GM13976 (cell line): ENCODE results near the gene AMZ1.

Experiments used
- DNase-seq: peaks from one replicate; pipeline ENCODE4 v3.0.0; 2012; ENCODE audit warnings: low spot score
- in situ Hi-C: fragments of 300-500 bp; cut with MboI; formaldehyde crosslinking; loops from one replicate; pipeline ENCODE4 v1.12.0; 2022; ENCODE audit warnings: low sequenced_read_pairs, mixed read lengths, inconsistent platforms; ENCODE audit not compliant: unreplicated experiment
- TF ChIP-seq, protein P1 (sequence below): IDR thresholded peaks from 2 replicates; pipeline ENCODE4 v1.5.1; 2012; ENCODE audit warnings: borderline replicate concordance, mild to moderate bottlenecking; ENCODE audit not compliant: insufficient read depth; ENCODE audit errors: extremely low read depth, missing control alignments, control extremely low read depth

AMZ1 gene

GRCh38 chr7:2698581-2699288 is 10.7 kb downstream of the AMZ1 start:
- TF ChIP-seq, protein P1, sequence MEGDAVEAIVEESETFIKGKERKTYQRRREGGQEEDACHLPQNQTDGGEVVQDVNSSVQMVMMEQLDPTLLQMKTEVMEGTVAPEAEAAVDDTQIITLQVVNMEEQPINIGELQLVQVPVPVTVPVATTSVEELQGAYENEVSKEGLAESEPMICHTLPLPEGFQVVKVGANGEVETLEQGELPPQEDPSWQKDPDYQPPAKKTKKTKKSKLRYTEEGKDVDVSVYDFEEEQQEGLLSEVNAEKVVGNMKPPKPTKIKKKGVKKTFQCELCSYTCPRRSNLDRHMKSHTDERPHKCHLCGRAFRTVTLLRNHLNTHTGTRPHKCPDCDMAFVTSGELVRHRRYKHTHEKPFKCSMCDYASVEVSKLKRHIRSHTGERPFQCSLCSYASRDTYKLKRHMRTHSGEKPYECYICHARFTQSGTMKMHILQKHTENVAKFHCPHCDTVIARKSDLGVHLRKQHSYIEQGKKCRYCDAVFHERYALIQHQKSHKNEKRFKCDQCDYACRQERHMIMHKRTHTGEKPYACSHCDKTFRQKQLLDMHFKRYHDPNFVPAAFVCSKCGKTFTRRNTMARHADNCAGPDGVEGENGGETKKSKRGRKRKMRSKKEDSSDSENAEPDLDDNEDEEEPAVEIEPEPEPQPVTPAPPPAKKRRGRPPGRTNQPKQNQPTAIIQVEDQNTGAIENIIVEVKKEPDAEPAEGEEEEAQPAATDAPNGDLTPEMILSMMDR, result no peak
- in situ Hi-C loops, result no loop called here
- peak; percentile 93 for DNase-seq

DNA sequence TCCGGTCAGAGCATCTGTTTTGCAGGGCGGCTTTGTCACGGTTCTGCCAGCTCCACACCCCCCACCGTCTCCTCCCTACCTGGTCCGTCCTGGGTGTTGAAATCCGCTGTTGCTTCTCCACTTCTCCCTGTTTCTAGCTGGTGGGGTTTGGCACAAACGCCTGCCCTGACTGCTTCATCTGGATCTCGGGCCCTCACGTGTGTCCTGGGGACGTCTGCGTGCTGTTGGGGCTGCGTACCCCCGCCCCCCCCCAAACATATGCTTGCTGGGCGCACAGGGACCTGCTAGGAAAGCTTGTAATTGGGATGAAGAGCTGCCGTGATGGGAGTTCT is 11.3 kb downstream of the AMZ1 start:
- in situ Hi-C loops, result no loop called here

DNA sequence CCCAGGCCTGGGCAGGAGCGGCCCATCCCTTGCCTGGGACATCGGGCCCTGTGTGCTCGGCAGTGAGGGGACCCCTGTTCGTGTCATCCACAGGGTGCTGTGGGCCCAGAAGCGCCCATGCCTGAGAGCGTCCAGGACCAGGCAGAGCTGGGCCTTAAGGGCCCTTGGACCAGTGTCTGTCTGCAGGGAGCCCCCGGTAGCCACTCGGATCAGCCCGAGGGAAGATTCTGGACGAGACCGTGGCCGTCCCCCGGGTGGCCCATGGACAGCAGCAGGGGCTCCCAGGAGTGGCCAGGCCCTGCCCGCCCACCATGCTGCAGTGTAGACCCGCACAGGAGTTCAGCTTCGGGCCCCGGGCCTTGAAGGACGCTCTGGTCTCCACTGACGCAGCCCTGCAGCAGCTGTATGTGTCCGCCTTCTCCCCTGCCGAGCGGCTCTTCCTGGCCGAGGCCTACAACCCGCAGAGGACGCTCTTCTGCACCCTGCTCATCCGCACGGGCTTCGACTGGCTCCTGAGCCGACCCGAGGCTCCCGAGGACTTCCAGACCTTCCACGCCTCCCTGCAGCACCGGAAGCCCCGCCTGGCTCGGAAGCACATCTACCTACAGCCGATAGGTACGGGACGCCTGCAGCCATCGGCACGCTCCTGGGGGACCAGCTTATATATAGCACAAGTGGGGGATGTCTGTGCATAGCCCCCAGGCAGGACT is 12.3 kb downstream of the AMZ1 start:
- in situ Hi-C loops, result no loop called here
- no peak for DNase-seq
- TF ChIP-seq, protein P1, result no peak

More for the DNA sequence above, 11.3 kb downstream of the AMZ1 start:
- peak; percentile 63 for DNase-seq
- TF ChIP-seq, protein P1, result no peak

DNA sequence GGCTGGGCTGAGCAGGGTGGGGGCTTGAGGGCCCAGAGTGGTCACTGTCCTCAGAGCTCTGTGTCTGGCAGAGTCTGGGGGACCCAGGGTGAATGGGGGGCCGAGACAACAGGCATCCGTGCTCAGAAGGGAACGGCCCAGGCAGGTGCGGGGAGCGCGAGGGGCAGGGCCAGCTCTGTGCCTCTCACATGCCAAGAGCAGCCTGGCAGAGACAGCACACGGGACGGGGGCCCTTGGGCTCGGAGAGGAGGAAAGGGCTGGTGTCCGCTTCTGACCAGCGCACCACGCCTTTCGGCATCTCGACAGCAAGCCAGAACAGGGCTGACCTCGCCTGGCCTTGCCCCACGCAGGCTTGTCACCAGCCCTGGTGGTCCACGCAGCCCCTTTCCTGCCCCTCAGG is 13.4 kb downstream of the AMZ1 start:
- no peak for DNase-seq
- TF ChIP-seq, protein P1, result no peak
- in situ Hi-C loops, result no loop called here

GRCh38 chr7:2701832-2702593 is 14.0 kb downstream of the AMZ1 start:
- TF ChIP-seq, protein P1, result no peak
- no peak for DNase-seq
- in situ Hi-C loops, result no loop called here

GRCh38 chr7:2702594-2702957 is 14.6 kb downstream of the AMZ1 start:
- TF ChIP-seq, protein P1, result no peak
- in situ Hi-C loops, result no loop called here
- DNase-seq, result no peak
